Measurements from ENCODE around the gene PSMD14.

DNA sequence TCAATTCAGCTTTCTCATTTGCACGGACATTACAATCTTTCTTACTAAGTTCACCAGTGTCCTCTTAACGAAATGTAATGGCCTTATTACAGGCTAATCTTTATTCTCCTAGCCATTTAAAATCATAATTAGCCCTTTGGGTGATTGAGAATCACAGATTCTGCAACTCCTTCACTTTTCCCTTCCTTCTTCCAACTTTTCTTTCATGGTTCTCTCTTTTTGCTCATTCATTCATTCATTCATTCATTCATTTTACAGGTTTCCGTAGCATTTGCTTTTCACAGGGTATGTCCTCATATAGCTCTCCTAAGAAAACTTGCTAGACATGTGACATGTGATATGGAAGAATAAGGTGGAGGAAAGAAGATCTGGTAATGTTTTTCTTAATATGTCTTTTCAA lies 123.9 kb downstream of the PSMD14 start:
- TF ChIP-seq, protein P1, sequence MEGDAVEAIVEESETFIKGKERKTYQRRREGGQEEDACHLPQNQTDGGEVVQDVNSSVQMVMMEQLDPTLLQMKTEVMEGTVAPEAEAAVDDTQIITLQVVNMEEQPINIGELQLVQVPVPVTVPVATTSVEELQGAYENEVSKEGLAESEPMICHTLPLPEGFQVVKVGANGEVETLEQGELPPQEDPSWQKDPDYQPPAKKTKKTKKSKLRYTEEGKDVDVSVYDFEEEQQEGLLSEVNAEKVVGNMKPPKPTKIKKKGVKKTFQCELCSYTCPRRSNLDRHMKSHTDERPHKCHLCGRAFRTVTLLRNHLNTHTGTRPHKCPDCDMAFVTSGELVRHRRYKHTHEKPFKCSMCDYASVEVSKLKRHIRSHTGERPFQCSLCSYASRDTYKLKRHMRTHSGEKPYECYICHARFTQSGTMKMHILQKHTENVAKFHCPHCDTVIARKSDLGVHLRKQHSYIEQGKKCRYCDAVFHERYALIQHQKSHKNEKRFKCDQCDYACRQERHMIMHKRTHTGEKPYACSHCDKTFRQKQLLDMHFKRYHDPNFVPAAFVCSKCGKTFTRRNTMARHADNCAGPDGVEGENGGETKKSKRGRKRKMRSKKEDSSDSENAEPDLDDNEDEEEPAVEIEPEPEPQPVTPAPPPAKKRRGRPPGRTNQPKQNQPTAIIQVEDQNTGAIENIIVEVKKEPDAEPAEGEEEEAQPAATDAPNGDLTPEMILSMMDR (tag by site-specific recombination; IDR thresholded peaks at IDR 0.05) = no peak
- no peak for TF ChIP-seq ZNF274 (IDR thresholded peaks at IDR 0.05; ENCODE audit: low read length)
- no peak for TF ChIP-seq ZNF274 (tag by site-specific recombination; IDR thresholded peaks at IDR 0.05; ENCODE audit: borderline replicate concordance)
- no peak for TF ChIP-seq HOXA7 (CRISPR knock-in tag; IDR thresholded peaks at IDR 0.05; ENCODE audit: borderline replicate concordance)
- no peak for TF ChIP-seq GLI2 (tag by site-specific recombination; IDR thresholded peaks at IDR 0.05; ENCODE audit: borderline replicate concordance, low read depth)
- no peak for TF ChIP-seq ZNF426 (tag by site-specific recombination; IDR thresholded peaks at IDR 0.05)
- TF ChIP-seq ZNF175 (tag by site-specific recombination; IDR thresholded peaks at IDR 0.05) = no peak
- no peak for TF ChIP-seq ZNF138 (tag by site-specific recombination; IDR thresholded peaks at IDR 0.05; ENCODE audit: borderline replicate concordance)
- TF ChIP-seq ZNF146 (tag by site-specific recombination; IDR thresholded peaks at IDR 0.05) = no peak
- TF ChIP-seq ZIC2 (tag by site-specific recombination; IDR thresholded peaks at IDR 0.05) = no peak
- TF ChIP-seq ZBTB17 (tag by site-specific recombination; IDR thresholded peaks at IDR 0.05) = no peak
- TF ChIP-seq ZNF660 (tag by site-specific recombination; IDR thresholded peaks at IDR 0.05) = no peak
- TF ChIP-seq, protein P2, sequence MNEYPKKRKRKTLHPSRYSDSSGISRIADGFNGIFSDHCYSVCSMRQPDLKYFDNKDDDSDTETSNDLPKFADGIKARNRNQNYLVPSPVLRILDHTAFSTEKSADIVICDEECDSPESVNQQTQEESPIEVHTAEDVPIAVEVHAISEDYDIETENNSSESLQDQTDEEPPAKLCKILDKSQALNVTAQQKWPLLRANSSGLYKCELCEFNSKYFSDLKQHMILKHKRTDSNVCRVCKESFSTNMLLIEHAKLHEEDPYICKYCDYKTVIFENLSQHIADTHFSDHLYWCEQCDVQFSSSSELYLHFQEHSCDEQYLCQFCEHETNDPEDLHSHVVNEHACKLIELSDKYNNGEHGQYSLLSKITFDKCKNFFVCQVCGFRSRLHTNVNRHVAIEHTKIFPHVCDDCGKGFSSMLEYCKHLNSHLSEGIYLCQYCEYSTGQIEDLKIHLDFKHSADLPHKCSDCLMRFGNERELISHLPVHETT (tag by site-specific recombination; IDR thresholded peaks at IDR 0.05) = no peak

Measured in HEK293 (cell line).